ENCODE data around the gene FOXQ1. TPM values are rescaled to one million over a fixed set of nuclear protein-coding genes. Genes with fewer than 3 reads are reported as not detected.
"Not testable (repeated sequence)": the region's sequence is repeated elsewhere in the genome, so short reads cannot be mapped to it uniquely, and the experiment has no call there.

The FOXQ1 gene
- total RNA-seq, 1 donor from 2014 or later, result 1.1 TPM

DNA sequence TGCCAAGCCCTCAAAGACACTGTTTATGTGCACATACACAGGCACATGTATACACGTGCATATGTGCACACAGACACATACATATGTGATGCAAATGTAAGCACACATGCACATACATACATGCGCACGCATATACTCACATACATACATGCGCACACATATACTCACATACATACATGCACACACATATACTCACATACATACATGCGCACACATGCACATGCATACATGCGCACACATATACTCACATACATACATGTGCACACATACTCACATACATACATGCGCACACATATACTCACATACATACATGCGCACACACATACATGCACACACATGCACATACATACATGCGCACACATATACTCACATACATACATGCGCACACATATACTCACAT is 20.5 kb upstream of the FOXQ1 start:
- no peak for DNase-seq

DNA sequence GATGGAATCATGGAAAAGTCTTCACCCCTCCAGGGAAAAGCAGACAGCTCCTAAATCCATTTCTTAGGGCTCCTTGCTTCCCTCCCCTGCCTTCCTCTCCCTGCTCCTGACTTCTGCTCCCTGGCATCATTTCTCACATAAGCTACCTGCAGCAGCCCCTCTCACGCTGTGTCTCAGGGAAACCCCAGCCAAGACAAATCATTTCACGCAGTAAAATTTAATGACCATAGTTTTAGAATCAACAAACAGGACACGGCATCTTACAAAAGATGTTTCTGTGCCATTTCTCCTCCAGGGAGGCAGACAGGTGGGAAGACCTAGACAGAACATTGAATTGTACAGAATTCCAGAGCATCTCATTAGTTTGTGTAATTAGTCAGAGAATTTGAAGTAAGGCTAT is 16.5 kb upstream of the FOXQ1 start:
- DNase-seq, result no peak

DNA sequence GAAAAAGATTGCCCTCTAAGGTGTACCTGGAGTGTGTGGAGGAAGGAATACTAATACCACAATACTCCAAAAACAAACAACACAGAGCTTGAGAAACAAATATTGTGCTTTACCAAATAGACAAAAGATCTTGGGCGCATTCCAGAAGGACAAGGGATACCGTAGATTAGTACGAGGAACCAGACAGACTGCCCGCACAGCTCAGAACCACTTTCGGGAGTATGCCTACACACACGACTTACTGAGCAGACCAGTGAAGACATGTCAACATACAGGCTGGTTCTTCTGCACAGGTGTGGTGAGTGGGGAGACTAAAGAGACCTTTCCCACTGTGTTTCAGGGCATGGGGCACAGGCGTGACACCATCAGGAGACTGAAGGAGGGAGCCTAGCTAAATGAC is 15.8 kb upstream of the FOXQ1 start:
- no peak for DNase-seq

DNA sequence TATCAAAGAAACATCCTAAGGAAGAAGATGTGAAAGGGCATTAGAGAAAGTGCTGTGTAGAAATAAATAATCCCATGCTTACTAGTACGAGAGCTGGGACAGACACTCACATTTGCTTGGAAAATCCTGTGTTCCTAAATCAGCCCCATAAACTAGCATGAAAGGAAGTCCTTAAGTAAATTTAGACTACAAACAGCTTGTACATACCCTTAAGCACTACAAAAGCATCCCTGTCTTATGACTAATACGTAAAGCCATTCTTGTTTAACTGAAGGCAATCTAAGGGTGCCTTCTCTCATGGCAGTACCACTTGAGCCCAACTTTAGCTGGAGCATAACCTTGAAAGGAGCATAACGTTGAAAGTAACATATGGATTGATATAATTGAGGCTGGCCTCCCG is 15.4 kb upstream of the FOXQ1 start:
- no peak for DNase-seq

DNA sequence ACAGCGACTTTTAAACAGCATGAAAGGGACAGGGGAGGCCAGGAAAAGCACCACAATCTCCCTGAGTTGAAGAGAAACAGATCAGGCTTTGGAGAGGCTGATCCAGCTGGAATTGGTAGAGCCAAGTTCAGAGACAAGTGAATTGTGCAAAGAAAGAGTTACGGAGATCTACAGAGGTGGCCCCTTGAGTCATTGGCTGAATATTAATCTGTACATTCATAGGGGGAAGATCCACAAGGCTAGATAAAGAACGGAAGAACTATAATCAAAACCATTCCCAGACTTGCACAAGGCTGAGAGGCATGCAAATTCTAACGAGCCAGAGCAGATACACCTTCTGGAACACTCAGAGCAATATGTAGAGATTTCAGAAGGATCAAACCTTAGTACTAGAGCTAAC is 14.2 kb upstream of the FOXQ1 start:
- DNase-seq, result no peak

DNA sequence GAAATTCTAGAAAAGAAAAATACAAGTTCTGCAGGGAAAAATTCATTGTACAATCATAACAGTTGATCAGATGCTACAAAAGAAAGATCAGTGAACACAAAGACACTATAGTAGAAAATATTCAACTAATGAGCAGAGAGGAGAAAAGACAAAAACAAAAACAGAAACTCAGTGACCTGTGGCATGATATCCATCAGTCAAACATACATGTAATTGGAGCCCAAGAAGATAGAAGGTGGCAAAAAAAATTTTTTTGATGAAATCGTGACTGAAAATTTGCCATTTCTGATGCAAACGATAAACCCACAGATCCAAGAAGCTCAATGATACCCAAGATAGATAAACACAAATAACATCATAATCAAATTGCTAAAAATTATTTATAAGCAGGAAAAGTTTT is 13.1 kb upstream of the FOXQ1 start:
- DNase-seq, result no peak

DNA sequence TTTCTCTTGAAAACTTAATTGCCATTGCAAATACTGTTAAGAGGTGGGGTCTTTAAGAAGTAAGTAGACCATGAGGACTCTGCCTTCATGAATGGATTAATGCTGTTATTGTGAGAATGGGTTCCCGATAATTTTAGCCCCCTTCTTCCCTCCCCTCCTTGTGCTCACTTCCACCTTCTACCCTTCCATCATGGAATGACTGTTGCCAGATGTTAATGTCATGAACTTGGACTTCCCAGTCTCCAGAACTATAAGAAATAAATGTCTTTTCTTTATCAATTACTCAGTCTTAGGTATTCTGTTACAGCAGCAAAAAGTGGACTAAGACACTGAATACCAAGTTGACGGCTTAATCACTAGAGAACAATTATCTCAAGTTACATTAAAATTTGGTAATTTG is 5.8 kb upstream of the FOXQ1 start:
- no peak for DNase-seq

DNA sequence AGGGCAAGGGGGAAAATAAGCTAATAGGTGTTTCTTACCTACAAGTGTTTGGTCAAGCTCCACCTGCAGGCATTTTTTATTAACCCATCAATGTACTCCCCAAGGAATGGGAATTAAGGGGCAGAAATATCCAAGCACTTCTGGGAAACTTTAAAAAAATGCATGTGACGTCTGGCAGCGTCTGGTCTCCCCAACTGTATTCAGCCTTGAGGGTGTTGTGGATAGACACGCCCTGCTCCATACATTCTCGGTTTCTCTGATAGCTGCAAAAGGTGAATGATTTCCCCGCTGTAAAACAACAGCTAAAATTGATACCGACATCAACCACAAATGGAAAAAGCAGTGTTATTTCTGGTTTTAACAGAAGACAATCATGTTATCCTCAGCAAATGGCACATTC is 2.5 kb upstream of the FOXQ1 start:
- no peak for DNase-seq

DNA sequence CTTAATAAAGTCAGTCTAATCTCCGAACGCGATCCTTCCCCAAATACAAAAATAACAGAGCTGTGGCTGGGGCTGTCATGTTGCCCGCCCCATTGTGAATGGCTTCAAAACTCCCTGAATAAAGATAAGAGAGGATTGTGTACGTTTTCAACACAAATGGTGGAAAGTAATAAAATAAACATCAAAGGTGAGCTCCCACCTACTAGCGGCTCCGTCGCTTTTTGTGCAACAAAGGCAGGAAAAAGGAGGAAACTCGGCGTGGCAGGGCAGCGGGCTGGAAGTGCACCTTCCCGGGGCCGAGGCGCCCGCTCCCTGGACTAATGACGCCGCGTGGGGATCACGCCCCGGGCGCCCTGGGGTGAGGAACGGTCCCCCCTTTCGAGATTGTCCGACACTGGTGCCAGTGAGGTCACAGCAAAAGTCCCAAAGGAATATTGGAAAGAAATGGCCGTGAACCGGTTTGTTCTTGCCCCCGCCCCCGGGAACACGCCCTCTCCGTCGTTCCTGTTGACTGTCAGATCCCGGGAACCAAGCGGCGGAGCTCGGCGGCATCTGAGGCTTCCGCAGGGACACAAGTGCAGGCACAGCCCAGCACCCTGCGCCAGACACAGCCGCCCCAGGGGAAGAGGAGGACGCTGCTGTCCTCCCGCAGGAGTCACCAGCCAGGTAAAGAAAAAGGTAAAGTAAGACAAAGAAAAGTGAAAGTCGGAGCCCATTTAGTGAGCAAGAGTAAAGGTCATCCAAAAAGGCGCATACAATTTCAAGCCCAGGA is 1.1 kb upstream of the FOXQ1 start:
- DNase-seq, result no peak

DNA sequence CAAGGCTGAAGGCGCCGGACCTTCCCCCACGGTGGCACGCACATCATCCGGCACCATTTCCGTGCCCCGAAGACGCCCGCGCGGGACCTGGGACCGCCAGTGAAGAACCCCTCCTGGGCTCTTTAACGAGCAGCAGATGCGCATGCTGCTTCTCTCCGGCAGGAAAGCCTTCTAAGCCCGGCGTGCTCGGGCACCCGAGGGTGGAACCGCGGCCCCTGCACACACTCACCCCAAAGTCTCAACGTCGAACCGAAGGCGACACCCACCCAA is 240 bp downstream of the FOXQ1 start:
- no peak for DNase-seq

DNA sequence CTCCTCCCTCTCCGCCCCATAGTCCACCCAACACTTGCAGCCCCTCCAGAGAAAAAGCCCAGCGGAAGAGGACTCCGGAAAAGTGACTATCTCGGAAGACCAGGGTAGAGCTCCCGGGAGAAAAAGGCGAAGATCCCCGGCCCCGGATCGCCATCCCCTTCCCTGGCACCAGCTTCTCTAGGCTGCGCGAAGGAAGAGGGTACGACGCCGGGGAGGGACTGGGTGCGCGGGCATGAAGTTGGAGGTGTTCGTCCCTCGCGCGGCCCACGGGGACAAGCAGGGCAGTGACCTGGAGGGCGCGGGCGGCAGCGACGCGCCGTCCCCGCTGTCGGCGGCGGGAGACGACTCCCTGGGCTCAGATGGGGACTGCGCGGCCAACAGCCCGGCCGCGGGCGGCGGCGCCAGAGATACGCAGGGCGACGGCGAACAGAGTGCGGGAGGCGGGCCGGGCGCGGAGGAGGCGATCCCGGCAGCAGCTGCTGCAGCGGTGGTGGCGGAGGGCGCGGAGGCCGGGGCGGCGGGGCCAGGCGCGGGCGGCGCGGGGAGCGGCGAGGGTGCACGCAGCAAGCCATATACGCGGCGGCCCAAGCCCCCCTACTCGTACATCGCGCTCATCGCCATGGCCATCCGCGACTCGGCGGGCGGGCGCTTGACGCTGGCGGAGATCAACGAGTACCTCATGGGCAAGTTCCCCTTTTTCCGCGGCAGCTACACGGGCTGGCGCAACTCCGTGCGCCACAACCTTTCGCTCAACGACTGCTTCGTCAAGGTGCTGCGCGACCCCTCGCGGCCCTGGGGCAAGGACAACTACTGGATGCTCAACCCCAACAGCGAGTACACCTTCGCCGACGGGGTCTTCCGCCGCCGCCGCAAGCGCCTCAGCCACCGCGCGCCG is 822 bp downstream of the FOXQ1 start:
- no peak for DNase-seq

DNA sequence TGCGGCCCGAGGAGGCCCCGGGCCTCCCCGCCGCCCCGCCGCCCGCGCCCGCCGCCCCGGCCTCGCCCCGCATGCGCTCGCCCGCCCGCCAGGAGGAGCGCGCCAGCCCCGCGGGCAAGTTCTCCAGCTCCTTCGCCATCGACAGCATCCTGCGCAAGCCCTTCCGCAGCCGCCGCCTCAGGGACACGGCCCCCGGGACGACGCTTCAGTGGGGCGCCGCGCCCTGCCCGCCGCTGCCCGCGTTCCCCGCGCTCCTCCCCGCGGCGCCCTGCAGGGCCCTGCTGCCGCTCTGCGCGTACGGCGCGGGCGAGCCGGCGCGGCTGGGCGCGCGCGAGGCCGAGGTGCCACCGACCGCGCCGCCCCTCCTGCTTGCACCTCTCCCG is 1.5 kb downstream of the FOXQ1 start:
- no peak for DNase-seq

DNA sequence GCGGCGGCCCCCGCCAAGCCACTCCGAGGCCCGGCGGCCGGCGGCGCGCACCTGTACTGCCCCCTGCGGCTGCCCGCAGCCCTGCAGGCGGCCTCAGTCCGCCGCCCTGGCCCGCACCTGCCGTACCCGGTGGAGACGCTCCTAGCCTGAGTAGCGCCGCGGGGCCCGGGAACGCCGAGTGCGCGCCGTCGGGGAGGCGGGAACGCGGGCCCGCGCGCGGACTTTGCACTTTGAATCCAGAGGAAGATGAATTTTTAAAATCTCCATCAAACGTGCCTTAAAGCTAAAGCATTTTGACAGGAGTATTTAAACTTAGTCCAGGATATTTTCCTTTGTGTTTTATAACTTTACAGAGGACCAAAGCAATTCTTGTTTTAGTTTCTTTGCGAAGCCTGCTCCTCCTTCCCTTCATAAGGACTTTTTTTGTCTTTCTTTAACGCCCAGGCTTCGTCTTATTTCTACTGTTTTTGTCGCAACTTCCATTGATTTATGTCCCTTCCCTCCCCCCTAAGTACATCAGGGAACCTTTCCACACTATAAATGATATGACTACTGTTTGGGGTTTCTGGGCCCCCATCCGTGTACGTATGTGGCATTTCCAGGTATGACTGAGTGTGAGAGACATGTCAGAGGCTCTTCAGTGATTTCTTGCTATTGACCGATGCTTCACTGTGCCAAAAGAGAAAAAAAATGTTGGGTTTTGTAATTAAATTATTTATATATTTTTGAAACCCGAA is 2.0 kb downstream of the FOXQ1 start:
- DNase-seq, result no peak

DNA sequence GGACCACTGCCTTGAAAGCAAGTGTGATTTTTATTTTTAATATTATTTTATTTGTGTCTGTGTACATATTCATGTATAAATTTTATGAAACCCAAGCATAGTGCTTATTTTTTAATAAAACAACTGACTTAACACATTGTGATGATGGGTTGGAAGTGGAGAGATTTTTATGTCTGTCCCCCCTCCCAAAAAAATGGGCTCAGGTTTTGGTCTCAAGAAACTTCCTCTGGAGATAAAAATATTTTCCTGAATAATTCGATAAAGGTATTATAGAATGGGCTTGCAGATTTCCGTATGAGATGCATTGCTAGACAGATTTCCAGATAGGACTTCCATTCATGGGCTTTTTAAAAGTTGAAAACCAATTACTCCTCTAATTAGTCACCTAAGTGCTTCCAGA is 2.7 kb downstream of the FOXQ1 start:
- no peak for DNase-seq

DNA sequence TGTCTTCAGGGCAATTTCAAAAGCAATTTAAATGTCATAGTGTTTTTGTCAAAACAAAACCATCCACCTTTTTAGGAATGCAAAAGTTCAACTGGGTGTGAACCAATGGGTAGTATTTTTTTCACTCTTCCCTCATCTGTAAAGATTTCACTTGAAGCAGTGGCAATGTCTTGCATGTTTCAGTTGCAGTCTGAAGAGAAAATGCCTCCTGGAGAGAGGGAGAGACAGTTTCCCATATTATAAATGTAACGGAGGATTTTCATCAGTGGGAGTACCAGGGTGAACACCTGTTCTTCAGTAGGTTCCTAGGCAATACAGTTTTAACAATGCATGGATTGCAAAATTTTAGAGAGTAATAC is 3.3 kb downstream of the FOXQ1 start:
- no peak for DNase-seq

DNA sequence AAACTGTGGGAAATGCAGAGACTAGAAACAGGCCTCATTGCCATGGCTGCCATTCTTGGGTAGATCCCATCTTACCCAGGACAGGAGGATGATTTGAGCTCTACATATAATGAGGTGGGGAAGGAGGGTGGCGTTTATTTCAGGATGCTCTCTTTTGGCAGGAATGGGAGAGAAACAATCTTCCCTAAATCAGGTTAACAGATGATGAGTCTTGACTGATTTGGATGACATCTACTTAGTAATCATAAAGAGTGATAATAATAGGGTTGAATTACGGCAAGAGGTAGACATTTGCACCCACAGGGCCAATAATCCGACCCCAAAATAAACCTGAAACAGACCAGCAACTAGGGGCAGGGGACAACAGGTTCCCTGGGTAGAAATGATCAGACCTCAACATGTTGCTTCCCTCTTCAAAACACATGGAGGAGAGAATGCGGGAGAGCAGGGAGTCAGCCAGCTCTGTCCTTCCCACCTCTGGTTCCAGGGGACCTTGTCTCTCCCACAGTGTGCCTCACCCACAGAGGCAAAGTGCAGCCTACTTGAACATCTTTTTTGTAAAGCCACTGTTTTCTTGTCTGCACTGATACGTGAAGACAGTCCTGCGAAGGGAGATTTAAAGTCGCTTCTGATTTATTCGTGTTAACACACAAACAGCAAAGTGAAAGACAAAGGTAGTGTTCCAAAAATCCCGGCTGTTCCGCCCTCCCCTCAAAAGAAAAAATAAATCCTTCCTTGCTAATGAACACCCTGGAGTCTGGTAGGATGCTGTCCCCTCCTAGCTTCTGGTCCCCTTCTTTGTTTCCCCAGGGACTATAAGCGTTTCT is 3.9 kb downstream of the FOXQ1 start:
- no peak for DNase-seq

DNA sequence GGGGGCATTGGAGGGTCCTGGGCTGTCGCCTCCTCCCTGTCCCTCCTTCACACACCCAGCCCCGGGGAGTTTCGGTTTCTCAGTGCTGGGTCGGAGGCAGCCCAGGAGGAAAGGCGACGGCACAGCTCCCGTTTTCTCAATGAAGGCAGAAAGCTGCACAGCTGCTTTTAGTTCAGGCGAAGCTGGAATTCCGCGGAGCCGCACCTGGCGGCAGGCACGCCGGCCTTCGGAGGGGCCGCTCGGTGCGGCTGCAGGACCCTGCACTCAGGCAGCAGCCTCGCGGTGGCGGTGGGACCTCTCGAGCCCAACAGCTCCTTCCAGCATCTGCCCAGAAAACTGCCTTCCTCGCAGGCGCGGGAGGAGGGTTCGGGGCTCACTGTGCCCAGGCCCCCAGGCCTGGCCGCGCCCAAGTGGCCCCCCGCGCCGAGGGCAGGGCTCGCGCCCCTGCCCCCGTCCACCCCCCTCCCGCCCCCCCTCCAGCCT is 4.6 kb downstream of the FOXQ1 start:
- DNase-seq, result no peak

DNA sequence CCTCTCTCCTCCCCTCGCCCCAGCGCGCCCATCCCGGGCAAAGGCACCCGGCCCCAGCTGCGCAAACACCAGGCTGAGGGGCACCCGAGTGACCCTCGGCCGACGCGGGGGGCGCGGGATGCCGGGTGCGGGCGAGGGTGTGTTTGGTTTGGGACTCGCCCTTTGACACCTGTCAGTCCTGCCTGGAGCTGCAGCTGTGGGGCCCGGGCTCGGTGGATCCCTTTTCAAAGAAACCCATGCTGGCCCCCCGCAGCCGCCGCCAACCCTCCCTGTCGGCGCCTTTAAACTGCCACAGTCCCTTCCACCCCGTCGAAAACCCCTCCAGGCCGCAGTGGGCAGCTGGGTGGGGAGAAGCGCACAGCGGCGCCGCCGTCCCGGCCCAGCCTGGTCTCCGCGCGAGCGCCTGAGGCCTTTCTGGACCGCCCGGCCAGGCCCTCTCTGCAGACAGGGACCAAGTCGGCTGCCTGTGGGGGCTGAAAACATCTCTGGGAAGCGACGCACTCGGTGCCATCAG is 5.5 kb downstream of the FOXQ1 start:
- DNase-seq, result no peak

DNA sequence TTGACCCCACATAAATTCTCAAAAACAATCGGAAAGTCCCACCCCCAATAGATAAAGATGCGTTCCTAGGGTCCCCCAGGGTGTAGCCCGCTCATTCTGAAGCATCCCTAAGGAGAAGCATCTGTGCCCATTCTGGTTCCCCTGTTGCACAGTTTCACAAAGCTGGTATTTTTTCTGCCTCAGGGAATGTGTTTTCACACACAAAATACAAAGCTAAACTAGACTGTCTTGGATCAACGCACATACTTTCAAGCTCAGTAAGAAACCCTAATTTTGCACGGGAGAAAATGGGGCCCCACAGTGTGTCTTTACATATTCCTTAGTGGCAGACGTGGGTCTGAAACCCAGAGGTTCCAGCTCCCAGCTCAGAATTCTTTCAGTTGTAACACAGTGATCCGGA is 6.1 kb downstream of the FOXQ1 start:
- DNase-seq, result no peak

DNA sequence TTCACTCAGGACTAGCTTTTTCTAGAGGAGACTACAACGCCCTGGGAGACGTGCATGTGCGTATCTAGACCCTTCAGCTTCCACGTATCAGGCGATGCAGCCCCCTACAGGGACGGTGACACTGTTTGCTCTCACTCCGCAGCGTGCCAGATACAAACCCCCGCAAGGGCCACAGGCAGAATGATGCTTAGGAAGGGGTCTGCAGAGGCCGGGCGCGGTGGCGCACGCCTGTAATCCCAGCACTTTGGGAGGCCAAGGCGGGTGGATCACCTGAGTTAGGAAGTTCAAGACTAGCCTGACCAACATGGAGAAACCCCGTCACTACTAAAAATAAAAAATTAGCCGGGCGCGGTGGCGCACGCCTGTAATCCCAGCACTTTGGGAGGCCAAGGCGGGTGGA is 6.7 kb downstream of the FOXQ1 start:
- not testable (repeated sequence) for DNase-seq

DNA sequence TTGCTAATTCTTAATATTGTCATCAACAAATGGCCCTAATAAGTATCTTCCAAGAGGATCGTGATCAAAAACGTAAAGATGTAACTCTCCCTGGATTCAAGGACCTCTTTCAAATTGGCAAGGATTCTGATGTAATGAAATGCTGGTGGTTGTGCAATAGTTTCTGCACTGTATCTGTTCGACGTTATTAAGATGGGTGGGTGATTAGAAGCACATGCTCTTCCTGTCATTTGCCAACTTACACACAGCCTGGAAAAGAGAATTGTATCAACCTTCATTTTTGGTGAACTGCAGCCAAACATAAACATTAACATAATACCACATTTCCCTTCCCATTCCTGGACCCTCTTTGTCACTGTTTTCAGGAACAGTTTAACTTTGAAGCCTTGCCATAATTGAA is 9.8 kb downstream of the FOXQ1 start:
- no peak for DNase-seq

DNA sequence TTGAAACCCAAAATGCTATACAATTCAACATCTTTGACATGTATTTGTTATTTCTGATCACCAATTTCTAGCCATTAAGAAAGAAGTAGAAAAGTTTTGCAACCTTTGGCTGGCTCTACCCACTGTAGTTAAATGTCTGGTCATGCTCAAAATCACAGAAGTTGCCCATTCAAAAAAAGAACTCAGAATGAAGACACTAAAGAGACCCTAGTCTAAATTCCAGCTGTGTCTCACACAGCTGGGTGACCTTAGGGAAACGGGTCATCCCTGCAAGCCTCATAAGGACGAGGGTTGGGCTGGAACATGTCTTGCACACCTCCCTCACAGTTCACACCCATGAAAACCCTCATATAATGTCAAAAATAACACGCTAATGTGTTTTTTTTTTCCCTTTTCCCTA is 10.3 kb downstream of the FOXQ1 start:
- no peak for DNase-seq

Data from occipital lobe (tissue), 2 donors.